Thyroid gland (tissue), 4 donors: ENCODE results near the gene IRF2.

Source experiments
- CTCF ChIP-seq, 6 experiments: fragments of 200-600 bp in 3 of 6; fragments of 450-650 bp in 3 of 6; sonication (generic) in 3 of 6; IDR thresholded peaks; one replicate each; pipeline ENCODE4 v1.5.1; 2016 to 2019; ENCODE audit warnings: antibody characterized with exemption in 6 of 6, mild to moderate bottlenecking in 2 of 6, inconsistent platforms in 1 of 6, moderate library complexity in 1 of 6
- POLR2A ChIP-seq, 2 donors: fragments of 450-650 bp; IDR thresholded peaks; one replicate each; pipeline ENCODE4 v1.6.1; 2017; ENCODE audit warnings: antibody characterized with exemption in 2 of 2, mild to moderate bottlenecking in 2 of 2, moderate library complexity in 1 of 2

GRCh38 chr4:184398741-184399511 lies 75.4 kb downstream of the IRF2 start:
- TF ChIP-seq CTCF (IDR thresholded peaks at IDR 0.05) (no peak), POLR2A (IDR thresholded peaks at IDR 0.05) (no peak)
